Vagina (tissue), 2 donors: ENCODE results near the gene VIPR2.

Experiments
- CTCF ChIP-seq, 3 experiments: fragments of 450-650 bp in 2 of 3; fragments of 200-600 bp in 1 of 3; sonication (generic) in 1 of 3; IDR thresholded peaks; one replicate each; pipeline ENCODE4 v1.5.1; 2017 to 2019; ENCODE audit warnings: antibody characterized with exemption in 3 of 3, mild to moderate bottlenecking in 2 of 3, moderate library complexity in 2 of 3
- POLR2A ChIP-seq, 2 donors: fragments of 450-650 bp; IDR thresholded peaks; one replicate each; pipeline ENCODE4 v1.6.1; 2017; ENCODE audit warnings: antibody characterized with exemption in 2 of 2, mild to moderate bottlenecking in 2 of 2, moderate library complexity in 2 of 2
- POLR2AphosphoS5 ChIP-seq, 2 donors: sonication (generic); formaldehyde crosslinking; IDR thresholded peaks; one replicate each; pipeline ENCODE4 v1.9.0; 2017; ENCODE audit warnings: antibody characterized with exemption in 2 of 2, mild to moderate bottlenecking in 2 of 2, low read depth in 1 of 2; ENCODE audit not compliant: insufficient read depth in 1 of 2

DNA sequence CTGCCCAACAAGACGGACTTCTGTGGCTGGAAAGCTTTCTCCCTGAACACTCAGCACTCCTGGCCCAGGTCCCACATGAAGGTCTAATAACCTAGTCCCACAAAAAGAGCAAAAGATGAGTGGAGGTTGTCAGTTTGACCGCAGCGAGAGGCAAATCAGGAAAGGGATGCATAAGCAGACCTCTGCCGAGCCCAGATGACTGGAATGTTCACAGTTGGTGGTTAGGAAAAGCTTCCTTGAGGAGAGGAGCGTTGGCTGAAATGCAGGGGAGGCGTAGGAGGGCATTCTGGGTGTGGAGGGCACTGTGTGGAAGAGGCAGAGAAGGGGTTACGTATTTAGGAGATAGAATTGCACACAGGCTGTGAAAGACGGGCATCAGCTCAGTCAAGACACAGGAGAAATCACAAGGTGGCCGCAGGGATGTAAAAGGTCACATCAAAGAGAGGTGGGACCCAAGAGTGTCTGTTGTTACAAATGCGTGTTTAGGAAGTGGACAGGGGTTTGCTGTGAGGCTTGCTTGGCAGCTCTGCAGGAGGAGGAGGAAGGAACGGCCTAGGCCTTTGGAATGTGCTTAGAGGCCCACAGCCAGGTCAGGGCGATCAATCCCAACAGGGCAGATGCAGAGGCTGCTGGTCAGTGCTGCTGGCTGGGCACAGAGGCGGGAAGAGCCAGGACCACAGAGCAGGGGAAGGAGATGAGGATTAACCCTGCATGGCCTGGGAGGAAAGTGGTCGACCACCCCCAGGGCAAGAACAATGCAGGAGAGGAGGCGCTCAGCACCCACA lies 133.5 kb downstream of the VIPR2 start:
- no peak for TF ChIP-seq CTCF (IDR thresholded peaks at IDR 0.05)
- TF ChIP-seq POLR2A (IDR thresholded peaks at IDR 0.05): no peak
- no peak for TF ChIP-seq POLR2AphosphoS5 (IDR thresholded peaks at IDR 0.05; ENCODE audit: insufficient read depth in 1 of 2, low read depth in 1 of 2)
